ENCODE data around the gene GLOD4. TPM values are rescaled to one million over a fixed set of nuclear protein-coding genes. Genes with fewer than 3 reads are reported as not detected.

GLOD4 gene
- total RNA-seq, 3 donors from 2014 or later: 47.5 to 61.1 (median 59.9) TPM

- Histone ChIP-seq H3K36me3 (peaks cover 8% of the 10 kb centered on the region), H3K9me3 (no peaks in the 10 kb centered on the region), H3K27ac (no peak overlapping the region), H3K4me1 (peaks cover 0 to 11% of the 10 kb centered on the region in 2 donors), H3K4me3 (no peak overlapping the region), H3K27me3 (no peaks in the 10 kb centered on the region)
- DNase-seq (ENCODE audit: low spot score in 2 of 2): no peak
- intact Hi-C loops (cut with DNase I; ENCODE audit: low total_unique reads): no loop called here
- no peak for TF ChIP-seq POLR2A (IDR thresholded peaks at IDR 0.05)
- TF ChIP-seq POLR2AphosphoS5 (IDR thresholded peaks at IDR 0.05): no peak
- no peak for TF ChIP-seq CTCF (IDR thresholded peaks at IDR 0.05)
Observed at GRCh38 chr17:746783-747629, 35.1 kb downstream of the GLOD4 start.

- intact Hi-C loops (cut with DNase I; ENCODE audit: low total_unique reads): no loop called here
- no peak for DNase-seq (ENCODE audit: low spot score in 2 of 2)
- peaks cover 0 to 11% of the 10 kb centered on the region in 2 donors for H3K4me1 ChIP-seq
- no peaks in the 10 kb centered on the region for H3K27me3 ChIP-seq
- TF ChIP-seq POLR2A (IDR thresholded peaks at IDR 0.05) (no peak), POLR2AphosphoS5 (IDR thresholded peaks at IDR 0.05) (no peak), CTCF (IDR thresholded peaks at IDR 0.05) (no peak)
- no peak overlapping the region for H3K27ac ChIP-seq
- H3K4me3 ChIP-seq: no peak overlapping the region
- peaks cover 8% of the 10 kb centered on the region for H3K36me3 ChIP-seq
- no peaks in the 10 kb centered on the region for H3K9me3 ChIP-seq
Observed at GRCh38 chr17:746181-746580, 35.9 kb downstream of the GLOD4 start.

GRCh38 chr17:745406-745805, 36.7 kb downstream of the GLOD4 start:
- no peaks in the 10 kb centered on the region for H3K27me3 ChIP-seq
- peaks cover 0 to 3% of the 10 kb centered on the region in 2 donors for H3K4me1 ChIP-seq
- no peak for TF ChIP-seq CTCF (IDR thresholded peaks at IDR 0.05)
- TF ChIP-seq POLR2AphosphoS5 (IDR thresholded peaks at IDR 0.05): no peak
- TF ChIP-seq POLR2A (IDR thresholded peaks at IDR 0.05): no peak
- H3K4me3 ChIP-seq: no peak overlapping the region
- intact Hi-C loops (cut with DNase I; ENCODE audit: low total_unique reads): no loop called here
- peaks cover 8% of the 10 kb centered on the region for H3K36me3 ChIP-seq
- H3K27ac ChIP-seq: no peak overlapping the region
- no peaks in the 10 kb centered on the region for H3K9me3 ChIP-seq
- no peak for DNase-seq (ENCODE audit: low spot score in 2 of 2)

GRCh38 chr17:744937-745336, 37.1 kb downstream of the GLOD4 start:
- intact Hi-C loops (cut with DNase I; ENCODE audit: low total_unique reads): no loop called here
- Histone ChIP-seq H3K9me3 (no peaks in the 10 kb centered on the region), H3K4me1 (no peaks in the 10 kb centered on the region), H3K36me3 (peaks cover 8% of the 10 kb centered on the region), H3K4me3 (no peak overlapping the region), H3K27ac (no peak overlapping the region), H3K27me3 (no peaks in the 10 kb centered on the region)
- TF ChIP-seq POLR2A (IDR thresholded peaks at IDR 0.05): no peak
- TF ChIP-seq CTCF (IDR thresholded peaks at IDR 0.05): no peak
- no peak for TF ChIP-seq POLR2AphosphoS5 (IDR thresholded peaks at IDR 0.05)
- no peak for DNase-seq (ENCODE audit: low spot score in 2 of 2)

GRCh38 chr17:743139-743538, 38.9 kb downstream of the GLOD4 start:
- DNase-seq (ENCODE audit: low spot score in 2 of 2): no peak
- Histone ChIP-seq H3K27ac (no peak overlapping the region), H3K27me3 (no peaks in the 10 kb centered on the region), H3K4me3 (no peak overlapping the region), H3K4me1 (no peaks in the 10 kb centered on the region), H3K9me3 (no peaks in the 10 kb centered on the region), H3K36me3 (peaks cover 8% of the 10 kb centered on the region)
- intact Hi-C loops (cut with DNase I; ENCODE audit: low total_unique reads): no loop called here
- TF ChIP-seq CTCF (IDR thresholded peaks at IDR 0.05): no peak
